ENCODE results near the gene LTBP1. TPM values are rescaled to one million over a fixed set of nuclear protein-coding genes. Genes with fewer than 3 reads are reported as not detected.

Gene LTBP1
- total RNA-seq, 1 experiment from 2014 or later, result 28.5 TPM

GRCh38 chr2:33180915-33181314 lies 234.2 kb downstream of the LTBP1 start:
- Histone ChIP-seq H2BK15ac (ENCODE audit: low read depth, low read length) (no peak overlapping the region), H3K4me2 (ENCODE audit: insufficient read depth, insufficient read length, low read length) (no peak overlapping the region), H3K23ac (ENCODE audit: insufficient read length, low read depth, low read length) (no peak overlapping the region), H3K23me2 (ENCODE audit: insufficient read length, low read depth, low read length, poor library complexity, severe bottlenecking) (no peaks in the 10 kb centered on the region), H2BK12ac (ENCODE audit: insufficient read length, low read depth, low read length) (no peak overlapping the region), H3T11ph (ENCODE audit: low read length) (no peak overlapping the region), H2BK5ac (ENCODE audit: insufficient read length, low read length) (no peak overlapping the region), H3K4ac (ENCODE audit: low read depth, low read length) (no peak overlapping the region), H3K56ac (ENCODE audit: insufficient read length, low read depth, low read length) (no peak overlapping the region), H3K14ac (ENCODE audit: insufficient read depth, low read length) (no peak overlapping the region), H2BK20ac (ENCODE audit: low read depth, low read length, poor library complexity, severe bottlenecking) (no peak overlapping the region), H4K8ac (replicated peaks; ENCODE audit: insufficient read length, low read depth, low read length) (no peak overlapping the region), H2AK5ac (ENCODE audit: insufficient read length, low read length) (no peak overlapping the region), H3K79me2 (ENCODE audit: insufficient read depth, low read length) (no peaks in the 10 kb centered on the region), H3K27ac (ENCODE audit: insufficient read length, low read depth, low read length) (no peak overlapping the region), H2BK120ac (ENCODE audit: low read depth, low read length, poor library complexity, severe bottlenecking) (no peak overlapping the region), H3K79me1 (ENCODE audit: insufficient read depth, low read depth, low read length, poor library complexity, severe bottlenecking) (no peaks in the 10 kb centered on the region), H4K91ac (ENCODE audit: insufficient read length, low read depth, low read length) (no peak overlapping the region), H3K9me3 (ENCODE audit: control insufficient read depth, low read depth, low read length) (no peaks in the 10 kb centered on the region), H4K20me1 (ENCODE audit: control insufficient read depth, insufficient read depth, insufficient read length) (no peaks in the 10 kb centered on the region), H2AFZ (ENCODE audit: low read length) (no peak overlapping the region), H4K5ac (ENCODE audit: insufficient read length, low read depth, low read length) (no peak overlapping the region), H3K27me3 (ENCODE audit: insufficient read depth, low read length) (no peaks in the 10 kb centered on the region), H3K18ac (ENCODE audit: insufficient read length, low read depth, low read length) (no peak overlapping the region), H3K9ac (ENCODE audit: extremely low read depth, insufficient read length, low read length) (no peak overlapping the region), H3K4me1 (ENCODE audit: insufficient read depth, low read length) (no peaks in the 10 kb centered on the region)
- no peak for DNase-seq
- H3K4me3 Mint-ChIP-seq, result no peak overlapping the region
- no peaks in the 10 kb centered on the region for H3K36me3 Mint-ChIP-seq (ENCODE audit: insufficient read depth in 1 of 3, low read depth in 3 of 3)
- no peaks in the 10 kb centered on the region for H3K27me3 Mint-ChIP-seq (ENCODE audit: low read depth)
- WGBS (ENCODE audit: extremely low coverage, insufficient read length, low lambda C conversion rate), result no CpG with 5 or more reads among the region's 5 CpGs
- TF ChIP-seq CTCF (conservative IDR thresholded peaks at IDR 0.05), result no peak
- H3K4me1 Mint-ChIP-seq, result peaks cover 0 to 2% of the 10 kb centered on the region in 2 experiments; a peak in 1 of 4 replicates
- H3K9me3 Mint-ChIP-seq, result no peaks in the 10 kb centered on the region
- no peak overlapping the region for H3K27ac Mint-ChIP-seq
